Liver (tissue), 9 donors: ENCODE measurements around the gene PIP5K1C. TPM values are rescaled to one million over a fixed set of nuclear protein-coding genes. Genes with fewer than 3 reads are reported as not detected.
"Not testable (repeated sequence)": the region's sequence is repeated elsewhere in the genome, so short reads cannot be mapped to it uniquely, and the experiment has no call there.

Experiments
- DNase-seq: peaks from one replicate; pipeline ENCODE4 v3.0.0-alpha.2; 2017; ENCODE audit warnings: low spot score
- H3K27ac ChIP-seq, 2 donors: one replicate each; pipeline ENCODE4 v1.7.0; 2013; ENCODE audit warnings: inconsistent platforms in 2 of 2, low read length in 2 of 2, control low read depth in 1 of 2, low read depth in 1 of 2, mild to moderate bottlenecking in 1 of 2
- H3K27me3 ChIP-seq, 4 donors: one replicate each; pipeline versions ENCODE4 v1.6.1 to v1.7.0; 2013; ENCODE audit warnings: low read length in 3 of 4, inconsistent platforms in 1 of 4, mild to moderate bottlenecking in 1 of 4, moderate library complexity in 1 of 4; ENCODE audit not compliant: control insufficient read depth in 4 of 4, insufficient read depth in 4 of 4
- H3K36me3 ChIP-seq, 4 donors: one replicate each; pipeline versions ENCODE4 v1.6.1 to v1.7.0; 2013; ENCODE audit warnings: low read length in 3 of 4, mild to moderate bottlenecking in 3 of 4, low read depth in 1 of 4, moderate library complexity in 1 of 4; ENCODE audit not compliant: control insufficient read depth in 4 of 4, insufficient read depth in 3 of 4
- H3K4me1 ChIP-seq, 4 donors: one replicate each; pipeline versions ENCODE4 v1.6.1 to v1.7.0; 2013; ENCODE audit warnings: low read length in 3 of 4, mild to moderate bottlenecking in 3 of 4, moderate library complexity in 1 of 4; ENCODE audit not compliant: control insufficient read depth in 4 of 4, insufficient read depth in 4 of 4
- H3K4me3 ChIP-seq, 3 donors: one replicate each; pipeline versions ENCODE4 v1.6.1 to v1.7.0; 2013; ENCODE audit warnings: low read length in 3 of 3, control low read depth in 1 of 3, low read depth in 1 of 3, mild to moderate bottlenecking in 1 of 3
- H3K9ac ChIP-seq, 2 donors: one replicate each; pipeline ENCODE4 v1.7.0; 2013; ENCODE audit warnings: low read length in 2 of 2, mild to moderate bottlenecking in 2 of 2, moderate library complexity in 2 of 2, control low read depth in 1 of 2, low read depth in 1 of 2
- H3K9me3 ChIP-seq, 4 donors: one replicate each; pipeline versions ENCODE4 v1.6.1 to v1.7.0; 2013; ENCODE audit warnings: low read length in 3 of 4; ENCODE audit not compliant: control insufficient read depth in 4 of 4
- CTCF ChIP-seq: fragments of 150-350 bp; IDR thresholded peaks from 2 replicates; pipeline ENCODE4 v1.5.1; 2017; ENCODE audit warnings: improper control_type of control experiment, low read depth, low read length; ENCODE audit not compliant: missing input control
- EGR1 ChIP-seq, 2 donors: IDR thresholded peaks; 2 replicates each; pipeline ENCODE4 v1.6.1; 2016 to 2018; ENCODE audit warnings: antibody characterized with exemption in 2 of 2, low read depth in 2 of 2
- FOXA1 ChIP-seq: IDR thresholded peaks from 2 replicates; pipeline ENCODE4 v1.6.1; 2016; ENCODE audit warnings: antibody characterized with exemption
- FOXA2 ChIP-seq: IDR thresholded peaks from 2 replicates; pipeline ENCODE4 v1.6.1; 2016; ENCODE audit warnings: antibody characterized with exemption
- GABPA ChIP-seq, 2 donors: IDR thresholded peaks in 1 of 2; conservative IDR thresholded peaks in 1 of 2; 2 replicates each; pipeline ENCODE4 v1.6.1; 2016; ENCODE audit warnings: antibody characterized with exemption in 2 of 2, mild to moderate bottlenecking in 1 of 2, moderate library complexity in 1 of 2
- HNF4A ChIP-seq, 2 donors: conservative IDR thresholded peaks; 2 replicates each; pipeline ENCODE4 v1.6.1; 2016; ENCODE audit warnings: antibody characterized with exemption in 2 of 2, mild to moderate bottlenecking in 2 of 2
- HNF4G ChIP-seq: IDR thresholded peaks from 2 replicates; pipeline ENCODE4 v1.6.1; 2016; ENCODE audit warnings: antibody characterized with exemption
- JUND ChIP-seq, 2 donors: IDR thresholded peaks; 2 replicates each; pipeline ENCODE4 v1.6.1; 2016; ENCODE audit warnings: antibody characterized with exemption in 2 of 2
- NR2F2 ChIP-seq: IDR thresholded peaks from 2 replicates; pipeline ENCODE4 v1.6.1; 2016; ENCODE audit warnings: antibody characterized with exemption
- RAD21 ChIP-seq, 2 donors: IDR thresholded peaks; 2 replicates each; pipeline ENCODE4 v1.6.1; 2016; ENCODE audit warnings: antibody characterized with exemption in 2 of 2, mild to moderate bottlenecking in 2 of 2
- RXRA ChIP-seq, 2 donors: IDR thresholded peaks; 2 replicates each; pipeline ENCODE4 v1.6.1; 2017 to 2018; ENCODE audit warnings: antibody characterized with exemption in 2 of 2, mild to moderate bottlenecking in 1 of 2
- SP1 ChIP-seq: IDR thresholded peaks from 2 replicates; pipeline ENCODE4 v1.6.1; 2018; ENCODE audit warnings: antibody characterized with exemption, mild to moderate bottlenecking
- TAF1 ChIP-seq: conservative IDR thresholded peaks from 2 replicates; pipeline ENCODE4 v1.6.1; 2016; ENCODE audit warnings: antibody characterized with exemption, mild to moderate bottlenecking
- YY1 ChIP-seq: IDR thresholded peaks from 2 replicates; pipeline ENCODE4 v1.6.1; 2016; ENCODE audit warnings: antibody characterized with exemption, mild to moderate bottlenecking
- ZBTB33 ChIP-seq: IDR thresholded peaks from 2 replicates; pipeline ENCODE4 v1.6.1; 2016; ENCODE audit warnings: antibody characterized with exemption
- WGBS: extraction: QIAGEN DNeasy Blood & Tissue Kit; methylation state at CpG from one replicate; pipeline ENCODE4 v1.1.7; 2013; 5-methylcytosine and 5-hydroxymethylcytosine counted together
- polyA plus RNA-seq, 2 donors: library from polyadenylated mRNA; stranded (reverse) in 1 of 2; unstranded in 1 of 2; fragments of 200-250 nt in 1 of 2; fragments of >200 nt in 1 of 2; fragmentation: Nextera tagmentation in 1 of 2; extraction: Ambion mirVana in 1 of 2; gene quantifications; one replicate each; pipeline versions ENCODE4 v1.2.1 to v1.2.3, GENCODE V29; 2013 to 2015
- total RNA-seq, 2 donors: library from RNA; depleted of rRNA; stranded (reverse); fragments of >200 nt; gene quantifications; one replicate each; pipeline ENCODE4 v1.2.3, GENCODE V29; 2014
- TF ChIP-seq, protein P1 (sequence below): IDR thresholded peaks from 2 replicates; pipeline ENCODE4 v1.6.1; 2016; ENCODE audit warnings: antibody characterized with exemption, mild to moderate bottlenecking
- TF ChIP-seq, protein P2 (sequence below): IDR thresholded peaks from 2 replicates; pipeline ENCODE4 v1.6.1; 2016; ENCODE audit warnings: antibody characterized with exemption
- TF ChIP-seq, protein P3 (sequence below): IDR thresholded peaks from 2 replicates; pipeline ENCODE4 v1.6.1; 2016; ENCODE audit warnings: antibody characterized with exemption
- donor health status: healthy.
- donor health status: healthy.
- donor health status: healthy.
- donor health status: healthy.
- donor health status: healthy.

Gene PIP5K1C
- total and polyA plus RNA-seq, 4 donors: 1.8 to 7.4 (median 6.0) TPM

DNA sequence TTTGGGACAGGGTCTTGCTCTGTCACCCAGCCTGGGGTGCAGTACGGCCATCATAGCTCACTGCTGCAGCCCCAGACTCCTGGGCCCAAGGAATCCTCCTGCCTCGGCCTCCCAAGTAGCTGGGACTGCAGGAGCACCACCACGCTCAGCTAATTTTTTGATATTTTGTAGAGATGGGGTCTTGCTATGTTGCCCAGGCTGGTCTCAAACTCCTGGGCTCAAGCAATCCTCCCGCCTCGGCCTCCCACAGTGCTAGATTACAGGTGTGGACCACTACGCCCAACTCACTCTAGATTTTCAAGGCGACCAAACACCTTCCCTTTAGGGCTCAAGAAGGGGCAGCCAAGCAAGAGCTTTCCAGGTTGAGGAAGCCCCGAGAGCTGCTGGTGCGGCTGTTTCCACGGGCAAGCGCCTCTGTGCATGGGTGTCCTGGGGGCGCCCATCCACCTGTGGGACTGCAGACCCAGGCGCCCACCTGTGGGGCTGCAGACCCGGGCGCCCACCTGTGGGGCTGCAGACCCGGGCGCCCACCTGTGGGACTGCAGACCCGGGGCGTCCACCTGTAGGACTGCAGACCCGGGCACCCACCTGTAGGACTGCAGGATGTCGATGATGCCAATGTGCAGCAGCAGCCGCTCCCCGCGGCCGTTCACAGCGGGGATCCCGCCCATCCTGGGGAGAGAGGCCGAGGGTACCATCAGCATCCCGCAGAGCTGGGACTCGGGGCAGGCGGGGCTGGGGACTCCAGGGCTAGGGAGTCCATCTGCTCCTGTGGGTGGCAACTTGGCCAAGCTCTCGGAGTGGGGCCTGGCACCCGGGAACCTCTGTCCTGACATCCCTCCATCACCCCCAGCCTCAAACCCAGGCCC is 52.0 kb downstream of the PIP5K1C start:
- H3K4me1 ChIP-seq: peaks cover 9 to 24% (median 18%) of the 10 kb centered on the region in 4 donors
- H3K27ac ChIP-seq: no peak overlapping the region
- WGBS: 96% methylated on average over 33 of the region's 33 CpGs
- H3K9me3 ChIP-seq: no peaks in the 10 kb centered on the region
- H3K36me3 ChIP-seq: peaks cover 0 to 14% (median 8%) of the 10 kb centered on the region in 4 donors
- H3K4me3 ChIP-seq: no peak overlapping the region
- no peaks in the 10 kb centered on the region for H3K27me3 ChIP-seq
- TF ChIP-seq, protein P1, sequence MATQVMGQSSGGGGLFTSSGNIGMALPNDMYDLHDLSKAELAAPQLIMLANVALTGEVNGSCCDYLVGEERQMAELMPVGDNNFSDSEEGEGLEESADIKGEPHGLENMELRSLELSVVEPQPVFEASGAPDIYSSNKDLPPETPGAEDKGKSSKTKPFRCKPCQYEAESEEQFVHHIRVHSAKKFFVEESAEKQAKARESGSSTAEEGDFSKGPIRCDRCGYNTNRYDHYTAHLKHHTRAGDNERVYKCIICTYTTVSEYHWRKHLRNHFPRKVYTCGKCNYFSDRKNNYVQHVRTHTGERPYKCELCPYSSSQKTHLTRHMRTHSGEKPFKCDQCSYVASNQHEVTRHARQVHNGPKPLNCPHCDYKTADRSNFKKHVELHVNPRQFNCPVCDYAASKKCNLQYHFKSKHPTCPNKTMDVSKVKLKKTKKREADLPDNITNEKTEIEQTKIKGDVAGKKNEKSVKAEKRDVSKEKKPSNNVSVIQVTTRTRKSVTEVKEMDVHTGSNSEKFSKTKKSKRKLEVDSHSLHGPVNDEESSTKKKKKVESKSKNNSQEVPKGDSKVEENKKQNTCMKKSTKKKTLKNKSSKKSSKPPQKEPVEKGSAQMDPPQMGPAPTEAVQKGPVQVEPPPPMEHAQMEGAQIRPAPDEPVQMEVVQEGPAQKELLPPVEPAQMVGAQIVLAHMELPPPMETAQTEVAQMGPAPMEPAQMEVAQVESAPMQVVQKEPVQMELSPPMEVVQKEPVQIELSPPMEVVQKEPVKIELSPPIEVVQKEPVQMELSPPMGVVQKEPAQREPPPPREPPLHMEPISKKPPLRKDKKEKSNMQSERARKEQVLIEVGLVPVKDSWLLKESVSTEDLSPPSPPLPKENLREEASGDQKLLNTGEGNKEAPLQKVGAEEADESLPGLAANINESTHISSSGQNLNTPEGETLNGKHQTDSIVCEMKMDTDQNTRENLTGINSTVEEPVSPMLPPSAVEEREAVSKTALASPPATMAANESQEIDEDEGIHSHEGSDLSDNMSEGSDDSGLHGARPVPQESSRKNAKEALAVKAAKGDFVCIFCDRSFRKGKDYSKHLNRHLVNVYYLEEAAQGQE: no peak
- TF ChIP-seq HNF4G (no peak), GABPA (IDR thresholded peaks at IDR 0.05 in 1 of 2, conservative IDR thresholded peaks at IDR 0.05 in 1 of 2) (no peak), TAF1 (no peak), NR2F2 (no peak), YY1 (no peak), JUND (IDR thresholded peaks at IDR 0.05) (no peak), HNF4A (conservative IDR thresholded peaks at IDR 0.05) (no peak), FOXA1 (no peak), ZBTB33 (no peak), RAD21 (IDR thresholded peaks at IDR 0.05) (no peak), EGR1 (IDR thresholded peaks at IDR 0.05; ENCODE audit: low read depth in 2 of 2) (no peak), CTCF (no peak), RXRA (IDR thresholded peaks at IDR 0.05) (no peak), SP1 (no peak), FOXA2 (no peak)
- TF ChIP-seq, protein P2, sequence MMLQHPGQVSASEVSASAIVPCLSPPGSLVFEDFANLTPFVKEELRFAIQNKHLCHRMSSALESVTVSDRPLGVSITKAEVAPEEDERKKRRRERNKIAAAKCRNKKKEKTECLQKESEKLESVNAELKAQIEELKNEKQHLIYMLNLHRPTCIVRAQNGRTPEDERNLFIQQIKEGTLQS: no peak
- TF ChIP-seq, protein P3, sequence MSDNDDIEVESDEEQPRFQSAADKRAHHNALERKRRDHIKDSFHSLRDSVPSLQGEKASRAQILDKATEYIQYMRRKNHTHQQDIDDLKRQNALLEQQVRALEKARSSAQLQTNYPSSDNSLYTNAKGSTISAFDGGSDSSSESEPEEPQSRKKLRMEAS: no peak
- no peak for DNase-seq
- no peak overlapping the region for H3K9ac ChIP-seq

GRCh38 chr19:3647102-3647501 is 53.2 kb downstream of the PIP5K1C start:
- not testable (repeated sequence) for H3K36me3 ChIP-seq, H3K4me3 ChIP-seq, H3K9ac ChIP-seq, H3K27ac ChIP-seq, H3K27me3 ChIP-seq, DNase-seq, H3K9me3 ChIP-seq
- peaks cover 9 to 24% (median 18%) of the 10 kb centered on the region in 4 donors for H3K4me1 ChIP-seq
- 93% methylated on average over 5 of the region's 5 CpGs for WGBS
